ENCODE measurements around the gene SRSF8. TPM values are rescaled to one million over a fixed set of nuclear protein-coding genes. Genes with fewer than 3 reads are reported as not detected.

Gene SRSF8
- total RNA-seq, 1 experiment from 2014 or later = 25.1 TPM

DNA sequence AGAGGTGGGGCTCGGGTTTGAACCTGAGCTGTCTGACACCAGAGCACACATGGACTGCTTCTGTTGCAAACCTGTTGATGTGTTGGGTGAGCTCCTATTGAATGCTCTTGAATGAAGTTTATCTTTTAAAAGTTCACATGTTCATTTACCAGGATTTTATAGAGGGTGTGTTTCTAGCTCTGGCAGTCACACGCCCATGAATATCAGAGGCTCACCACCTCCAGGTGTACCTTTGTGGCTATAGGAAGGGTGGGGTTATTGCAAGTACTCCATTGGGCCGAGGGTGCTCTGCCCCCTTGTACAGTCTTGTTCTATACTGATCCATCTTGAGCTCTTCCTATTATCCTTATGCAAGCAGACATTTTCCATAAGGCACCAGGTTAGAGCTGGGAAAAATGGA, 32.1 kb downstream of the SRSF8 start:
- no peaks in the 10 kb centered on the region for H4K20me1 ChIP-seq (ENCODE audit: control insufficient read depth, insufficient read depth, insufficient read length)
- H3K23ac ChIP-seq (ENCODE audit: insufficient read length, low read depth, low read length) = no peak overlapping the region
- no CpG with 5 or more reads among the region's 3 CpGs for WGBS (ENCODE audit: extremely low coverage, insufficient read length, low lambda C conversion rate)
- H3K9me3 ChIP-seq (ENCODE audit: control insufficient read depth, low read depth, low read length) = no peaks in the 10 kb centered on the region
- no peaks in the 10 kb centered on the region for H3K23me2 ChIP-seq (ENCODE audit: insufficient read length, low read depth, low read length, poor library complexity, severe bottlenecking)
- no peak overlapping the region for H3K56ac ChIP-seq (ENCODE audit: insufficient read length, low read depth, low read length)
- no peak overlapping the region for H2BK15ac ChIP-seq (ENCODE audit: low read depth, low read length)
- no peak overlapping the region for H2AK5ac ChIP-seq (ENCODE audit: insufficient read length, low read length)
- H3K79me2 ChIP-seq (ENCODE audit: insufficient read depth, low read length) = no peaks in the 10 kb centered on the region
- H3T11ph ChIP-seq (ENCODE audit: low read length) = no peak overlapping the region
- H3K4me2 ChIP-seq (ENCODE audit: insufficient read depth, insufficient read length, low read length) = no peak overlapping the region
- no peak overlapping the region for H2BK5ac ChIP-seq (ENCODE audit: insufficient read length, low read length)
- DNase-seq = no peak
- H3K9ac ChIP-seq (ENCODE audit: extremely low read depth, insufficient read length, low read length) = no peak overlapping the region
- H2BK12ac ChIP-seq (ENCODE audit: insufficient read length, low read depth, low read length) = no peak overlapping the region
- H3K18ac ChIP-seq (ENCODE audit: insufficient read length, low read depth, low read length) = no peak overlapping the region
- no peak overlapping the region for H4K8ac ChIP-seq (replicated peaks; ENCODE audit: insufficient read length, low read depth, low read length)
- no peaks in the 10 kb centered on the region for H3K27me3 ChIP-seq (ENCODE audit: insufficient read depth, low read length)
- H4K5ac ChIP-seq (ENCODE audit: insufficient read length, low read depth, low read length) = no peak overlapping the region
- H3K36me3 Mint-ChIP-seq (ENCODE audit: insufficient read depth in 1 of 3, low read depth in 3 of 3) = no peaks in the 10 kb centered on the region
- peaks cover 10% of the 10 kb centered on the region for H3K27me3 Mint-ChIP-seq (ENCODE audit: low read depth)
- H3K27ac ChIP-seq (ENCODE audit: insufficient read length, low read depth, low read length) = no peak overlapping the region
- TF ChIP-seq, protein P1, sequence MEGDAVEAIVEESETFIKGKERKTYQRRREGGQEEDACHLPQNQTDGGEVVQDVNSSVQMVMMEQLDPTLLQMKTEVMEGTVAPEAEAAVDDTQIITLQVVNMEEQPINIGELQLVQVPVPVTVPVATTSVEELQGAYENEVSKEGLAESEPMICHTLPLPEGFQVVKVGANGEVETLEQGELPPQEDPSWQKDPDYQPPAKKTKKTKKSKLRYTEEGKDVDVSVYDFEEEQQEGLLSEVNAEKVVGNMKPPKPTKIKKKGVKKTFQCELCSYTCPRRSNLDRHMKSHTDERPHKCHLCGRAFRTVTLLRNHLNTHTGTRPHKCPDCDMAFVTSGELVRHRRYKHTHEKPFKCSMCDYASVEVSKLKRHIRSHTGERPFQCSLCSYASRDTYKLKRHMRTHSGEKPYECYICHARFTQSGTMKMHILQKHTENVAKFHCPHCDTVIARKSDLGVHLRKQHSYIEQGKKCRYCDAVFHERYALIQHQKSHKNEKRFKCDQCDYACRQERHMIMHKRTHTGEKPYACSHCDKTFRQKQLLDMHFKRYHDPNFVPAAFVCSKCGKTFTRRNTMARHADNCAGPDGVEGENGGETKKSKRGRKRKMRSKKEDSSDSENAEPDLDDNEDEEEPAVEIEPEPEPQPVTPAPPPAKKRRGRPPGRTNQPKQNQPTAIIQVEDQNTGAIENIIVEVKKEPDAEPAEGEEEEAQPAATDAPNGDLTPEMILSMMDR (conservative IDR thresholded peaks at IDR 0.05) = no peak
- H2AFZ ChIP-seq (ENCODE audit: low read length) = no peak overlapping the region
- no peak overlapping the region for H2BK120ac ChIP-seq (ENCODE audit: low read depth, low read length, poor library complexity, severe bottlenecking)
- H3K79me1 ChIP-seq (ENCODE audit: insufficient read depth, low read depth, low read length, poor library complexity, severe bottlenecking) = no peaks in the 10 kb centered on the region
- no peak overlapping the region for H4K91ac ChIP-seq (ENCODE audit: insufficient read length, low read depth, low read length)
- H3K4ac ChIP-seq (ENCODE audit: low read depth, low read length) = no peak overlapping the region
- no peaks in the 10 kb centered on the region; the same call in 1 of the 2 replicates for H3K4me1 ChIP-seq (ENCODE audit: insufficient read depth, low read length)
- no peaks in the 10 kb centered on the region for H3K9me3 Mint-ChIP-seq
- H2BK20ac ChIP-seq (ENCODE audit: low read depth, low read length, poor library complexity, severe bottlenecking) = no peak overlapping the region
- no peaks in the 10 kb centered on the region; a peak in 1 of 4 replicates for H3K4me1 Mint-ChIP-seq
- no peak overlapping the region for H3K14ac ChIP-seq (ENCODE audit: insufficient read depth, low read length)
- no peak overlapping the region for H3K4me3 Mint-ChIP-seq
- H3K27ac Mint-ChIP-seq = no peak overlapping the region
